ENCODE data around the gene CYB5D1. TPM values are rescaled to one million over a fixed set of nuclear protein-coding genes. Genes with fewer than 3 reads are reported as not detected.

The CYB5D1 gene
- total and polyA plus RNA-seq, 9 donors: 7.0 to 22.2 (median 16.1) TPM

DNA sequence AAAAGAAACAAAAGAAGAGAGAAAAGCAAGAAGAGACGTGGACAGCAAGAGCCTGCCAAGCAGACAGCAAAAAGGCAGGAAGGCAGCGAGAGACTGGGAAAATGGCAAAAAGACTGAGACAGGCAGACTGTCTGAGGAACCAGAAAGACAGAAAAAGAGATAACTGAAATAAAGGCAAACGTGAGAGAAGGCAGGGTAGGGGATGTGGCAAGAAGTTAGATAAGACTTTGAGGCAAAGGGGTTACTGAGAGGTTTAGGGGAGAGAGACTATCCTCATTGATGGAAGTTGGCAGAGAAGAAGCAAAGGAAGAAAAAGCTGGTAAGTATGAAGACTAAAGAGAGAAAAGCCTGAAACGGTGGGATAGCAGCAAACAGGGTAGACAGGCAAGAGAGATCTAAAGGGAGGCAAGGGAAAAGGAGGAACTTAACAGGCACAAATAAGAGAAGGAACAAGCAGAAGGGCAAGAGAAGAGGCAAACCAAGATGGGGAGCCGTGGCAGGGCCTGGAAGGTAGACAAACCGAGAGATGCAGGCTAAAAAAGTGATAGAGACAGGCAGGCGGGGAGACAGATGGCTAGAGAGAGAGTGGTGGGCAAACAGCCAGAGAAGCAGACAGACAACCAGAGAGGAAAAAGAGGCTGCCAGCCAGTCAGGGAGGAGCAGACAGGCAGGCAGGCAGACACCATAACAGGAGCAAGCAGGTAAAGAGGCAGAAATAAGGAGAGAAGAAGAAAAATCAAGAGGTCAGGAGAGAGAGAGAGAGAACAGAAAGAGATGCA is 23.7 kb downstream of the CYB5D1 start:
- H3K9me3 ChIP-seq: no peaks in the 10 kb centered on the region
- H3K27ac ChIP-seq: no peak overlapping the region
- no peaks in the 10 kb centered on the region for H3K36me3 ChIP-seq
- intact Hi-C loops (cut with DNase I): no loop called here
- TF ChIP-seq EP300 (IDR thresholded peaks at IDR 0.05) (no peak), POLR2A (IDR thresholded peaks at IDR 0.05) (no peak)
- TF ChIP-seq, protein P1, sequence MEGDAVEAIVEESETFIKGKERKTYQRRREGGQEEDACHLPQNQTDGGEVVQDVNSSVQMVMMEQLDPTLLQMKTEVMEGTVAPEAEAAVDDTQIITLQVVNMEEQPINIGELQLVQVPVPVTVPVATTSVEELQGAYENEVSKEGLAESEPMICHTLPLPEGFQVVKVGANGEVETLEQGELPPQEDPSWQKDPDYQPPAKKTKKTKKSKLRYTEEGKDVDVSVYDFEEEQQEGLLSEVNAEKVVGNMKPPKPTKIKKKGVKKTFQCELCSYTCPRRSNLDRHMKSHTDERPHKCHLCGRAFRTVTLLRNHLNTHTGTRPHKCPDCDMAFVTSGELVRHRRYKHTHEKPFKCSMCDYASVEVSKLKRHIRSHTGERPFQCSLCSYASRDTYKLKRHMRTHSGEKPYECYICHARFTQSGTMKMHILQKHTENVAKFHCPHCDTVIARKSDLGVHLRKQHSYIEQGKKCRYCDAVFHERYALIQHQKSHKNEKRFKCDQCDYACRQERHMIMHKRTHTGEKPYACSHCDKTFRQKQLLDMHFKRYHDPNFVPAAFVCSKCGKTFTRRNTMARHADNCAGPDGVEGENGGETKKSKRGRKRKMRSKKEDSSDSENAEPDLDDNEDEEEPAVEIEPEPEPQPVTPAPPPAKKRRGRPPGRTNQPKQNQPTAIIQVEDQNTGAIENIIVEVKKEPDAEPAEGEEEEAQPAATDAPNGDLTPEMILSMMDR (IDR thresholded peaks at IDR 0.05): no peak
- no peaks in the 10 kb centered on the region for H3K27me3 ChIP-seq
- no peak overlapping the region for H3K4me3 ChIP-seq
- WGBS, 3 donors: 51 to 56% (median 56%) methylated on average over 7 of the region's 7 CpGs
- DNase-seq: no peak
- no peaks in the 10 kb centered on the region for H3K4me1 ChIP-seq (ENCODE audit: insufficient read depth)

DNA sequence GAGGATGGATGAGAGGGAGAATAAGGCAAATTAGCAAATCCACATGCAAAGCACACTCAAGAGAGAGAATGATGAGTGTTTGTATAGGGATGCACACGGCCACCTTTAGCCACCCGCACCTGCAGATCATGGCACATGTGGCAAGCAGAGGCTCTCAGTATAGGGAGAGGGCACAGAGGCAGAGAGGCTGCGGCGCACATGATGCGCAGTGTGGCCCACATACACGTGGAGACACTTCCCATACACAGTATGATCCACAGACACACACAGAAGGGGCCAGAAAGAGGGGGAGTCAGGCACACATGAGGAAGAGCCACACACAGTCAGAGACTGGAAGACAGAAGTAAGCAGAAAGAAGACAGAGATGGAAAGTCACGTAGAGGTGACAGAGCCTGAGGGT is 24.3 kb downstream of the CYB5D1 start:
- DNase-seq: no peak
- intact Hi-C loops (cut with DNase I): no loop called here
- Histone ChIP-seq H3K4me3 (no peak overlapping the region), H3K27ac (no peak overlapping the region), H3K9me3 (no peaks in the 10 kb centered on the region), H3K4me1 (ENCODE audit: insufficient read depth) (no peaks in the 10 kb centered on the region), H3K36me3 (no peaks in the 10 kb centered on the region), H3K27me3 (no peaks in the 10 kb centered on the region)
- TF ChIP-seq EP300 (IDR thresholded peaks at IDR 0.05): no peak
- TF ChIP-seq, protein P1 (IDR thresholded peaks at IDR 0.05): no peak
- no peak for TF ChIP-seq POLR2A (IDR thresholded peaks at IDR 0.05)
- WGBS, 3 donors: 72 to 75% (median 74%) methylated on average over 7 of the region's 7 CpGs

DNA sequence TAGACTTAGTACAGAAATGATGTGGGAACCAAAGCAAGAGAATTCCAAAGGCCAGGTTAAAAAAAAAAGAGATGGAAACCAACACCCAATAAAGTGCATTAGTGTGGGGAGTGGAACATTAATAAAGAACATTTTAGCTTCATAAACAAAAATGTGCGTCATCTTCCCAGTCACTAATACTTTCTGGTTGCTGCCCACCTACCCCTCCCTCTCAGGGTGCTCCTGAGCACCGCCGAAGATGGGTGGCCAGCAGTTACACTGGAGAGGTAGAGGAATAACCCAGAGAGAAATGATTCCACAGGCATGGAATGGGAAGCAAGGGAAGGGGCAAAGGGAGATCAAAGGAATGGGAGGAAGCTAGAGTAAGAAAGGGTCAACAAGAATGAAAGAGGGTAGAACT is 24.8 kb downstream of the CYB5D1 start:
- Histone ChIP-seq H3K4me3 (no peak overlapping the region), H3K27me3 (no peaks in the 10 kb centered on the region), H3K27ac (peak overlapping the region in 1 of 2 donors; percentile 26), H3K36me3 (no peaks in the 10 kb centered on the region), H3K9me3 (no peaks in the 10 kb centered on the region), H3K4me1 (ENCODE audit: insufficient read depth) (no peaks in the 10 kb centered on the region)
- intact Hi-C loops (cut with DNase I): no loop called here
- 66 to 90% (median 78%) methylated on average over 3 of the region's 3 CpGs for WGBS, 3 donors
- no peak for DNase-seq
- TF ChIP-seq EP300 (IDR thresholded peaks at IDR 0.05): no peak
- no peak for TF ChIP-seq POLR2A (IDR thresholded peaks at IDR 0.05)
- TF ChIP-seq, protein P1 (IDR thresholded peaks at IDR 0.05): no peak

DNA sequence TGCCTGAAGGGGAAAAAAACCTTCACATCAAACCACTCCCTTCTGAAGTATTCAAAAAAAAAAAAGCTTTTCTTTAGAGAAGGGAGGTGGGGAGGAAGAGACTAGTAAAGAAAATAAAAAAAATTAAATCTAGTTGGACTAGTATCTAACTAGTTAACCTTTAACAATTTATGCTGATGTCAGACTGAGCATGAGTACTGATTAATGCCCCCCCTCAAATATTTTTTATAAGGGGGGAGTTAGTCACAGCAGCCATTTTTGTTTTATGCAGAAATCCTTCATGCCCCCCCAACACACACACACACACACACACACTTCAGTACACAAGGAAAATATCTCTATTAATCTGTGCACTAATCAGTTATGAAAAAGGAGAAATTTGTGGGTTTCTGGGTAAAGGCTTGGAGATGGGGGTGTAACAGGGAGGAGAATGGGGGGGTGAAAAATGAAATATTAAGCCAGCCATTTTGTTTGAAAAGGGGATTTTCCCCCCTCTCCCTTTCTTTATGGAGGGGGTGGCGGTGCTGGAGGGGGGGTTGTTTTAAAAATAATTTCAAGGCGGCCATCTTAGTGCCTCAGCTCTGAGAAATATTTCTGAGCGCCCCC is 26.1 kb downstream of the CYB5D1 start:
- H3K36me3 ChIP-seq: no peaks in the 10 kb centered on the region
- peak in 1 of 5 donors; percentile 42 for DNase-seq
- intact Hi-C loops (cut with DNase I): no loop called here
- TF ChIP-seq EP300 (IDR thresholded peaks at IDR 0.05): no peak
- no peaks in the 10 kb centered on the region for H3K27me3 ChIP-seq
- H3K4me1 ChIP-seq (ENCODE audit: insufficient read depth): peaks cover 9% of the 10 kb centered on the region
- 0 to 9% (median 3%) methylated on average over 3 of the region's 3 CpGs for WGBS, 3 donors
- peak overlapping the region; percentile 75 for H3K4me3 ChIP-seq
- no peaks in the 10 kb centered on the region for H3K9me3 ChIP-seq
- H3K27ac ChIP-seq: peak overlapping the region in 1 of 2 donors; percentile 26

Data from ovary (tissue), 9 donors.